PFSK-1 (cell line): ENCODE results near the gene YWHAH.

Source experiments
- POLR2AphosphoS5 ChIP-seq: IDR thresholded peaks from 2 replicates; pipeline ENCODE4 v1.6.1; 2012; ENCODE audit warnings: low read depth, mild to moderate bottlenecking, control low read depth, low read length, moderate library complexity
- TAF1 ChIP-seq: IDR thresholded peaks from 2 replicates; pipeline ENCODE4 v1.6.1; 2012; ENCODE audit warnings: low read length, control low read depth, borderline replicate concordance; ENCODE audit not compliant: insufficient read depth
- TF ChIP-seq, protein P1 (sequence below), 2 experiments: IDR thresholded peaks; 2 replicates each; pipeline versions ENCODE4 v1.6.1 to v1.8.0; 2011 to 2012; ENCODE audit warnings: low read depth in 2 of 2, low read length in 2 of 2, control low read depth in 1 of 2, inconsistent platforms in 1 of 2, mild to moderate bottlenecking in 1 of 2, moderate library complexity in 1 of 2; ENCODE audit not compliant: insufficient read depth in 1 of 2

DNA sequence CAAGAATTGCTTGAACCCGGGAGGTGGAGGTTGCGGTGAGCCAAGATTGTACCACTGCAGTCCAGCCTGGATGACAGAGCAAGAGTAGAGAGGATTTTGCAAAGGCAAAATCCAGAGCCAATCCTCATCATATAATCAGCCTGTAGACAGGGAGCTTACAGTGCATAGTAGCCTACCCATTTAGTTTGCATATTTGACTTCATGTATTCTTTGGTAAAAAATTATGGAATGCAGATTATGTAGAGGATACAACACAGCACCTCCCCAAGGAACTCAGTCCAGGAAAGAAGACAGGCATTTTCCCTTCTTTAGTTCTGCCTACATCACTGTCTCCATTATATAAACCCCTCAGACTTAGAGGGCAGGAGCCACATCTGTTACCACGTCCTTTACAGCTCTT is 39.7 kb upstream of the YWHAH start:
- TF ChIP-seq POLR2AphosphoS5 = no peak
- TF ChIP-seq TAF1 = no peak
- TF ChIP-seq, protein P1, sequence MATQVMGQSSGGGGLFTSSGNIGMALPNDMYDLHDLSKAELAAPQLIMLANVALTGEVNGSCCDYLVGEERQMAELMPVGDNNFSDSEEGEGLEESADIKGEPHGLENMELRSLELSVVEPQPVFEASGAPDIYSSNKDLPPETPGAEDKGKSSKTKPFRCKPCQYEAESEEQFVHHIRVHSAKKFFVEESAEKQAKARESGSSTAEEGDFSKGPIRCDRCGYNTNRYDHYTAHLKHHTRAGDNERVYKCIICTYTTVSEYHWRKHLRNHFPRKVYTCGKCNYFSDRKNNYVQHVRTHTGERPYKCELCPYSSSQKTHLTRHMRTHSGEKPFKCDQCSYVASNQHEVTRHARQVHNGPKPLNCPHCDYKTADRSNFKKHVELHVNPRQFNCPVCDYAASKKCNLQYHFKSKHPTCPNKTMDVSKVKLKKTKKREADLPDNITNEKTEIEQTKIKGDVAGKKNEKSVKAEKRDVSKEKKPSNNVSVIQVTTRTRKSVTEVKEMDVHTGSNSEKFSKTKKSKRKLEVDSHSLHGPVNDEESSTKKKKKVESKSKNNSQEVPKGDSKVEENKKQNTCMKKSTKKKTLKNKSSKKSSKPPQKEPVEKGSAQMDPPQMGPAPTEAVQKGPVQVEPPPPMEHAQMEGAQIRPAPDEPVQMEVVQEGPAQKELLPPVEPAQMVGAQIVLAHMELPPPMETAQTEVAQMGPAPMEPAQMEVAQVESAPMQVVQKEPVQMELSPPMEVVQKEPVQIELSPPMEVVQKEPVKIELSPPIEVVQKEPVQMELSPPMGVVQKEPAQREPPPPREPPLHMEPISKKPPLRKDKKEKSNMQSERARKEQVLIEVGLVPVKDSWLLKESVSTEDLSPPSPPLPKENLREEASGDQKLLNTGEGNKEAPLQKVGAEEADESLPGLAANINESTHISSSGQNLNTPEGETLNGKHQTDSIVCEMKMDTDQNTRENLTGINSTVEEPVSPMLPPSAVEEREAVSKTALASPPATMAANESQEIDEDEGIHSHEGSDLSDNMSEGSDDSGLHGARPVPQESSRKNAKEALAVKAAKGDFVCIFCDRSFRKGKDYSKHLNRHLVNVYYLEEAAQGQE (IDR thresholded peaks at IDR 0.05; ENCODE audit: insufficient read depth in 1 of 2, low read depth in 2 of 2, low read length in 2 of 2) = no peak
